Osteoblast (primary cell): ENCODE results near the gene KCNC3. TPM values are rescaled to one million over a fixed set of nuclear protein-coding genes. Genes with fewer than 3 reads are reported as not detected.

Experiments
- DNase-seq: peaks from one replicate; pipeline ENCODE4 v3.0.0; 2011; ENCODE audit warnings: low spot score, mixed read lengths; ENCODE audit not compliant: insufficient read length; ENCODE audit errors: missing footprints
- H2AFZ ChIP-seq: 2 replicates; pipeline ENCODE4 v1.6.0; 2011; ENCODE audit warnings: mild to moderate bottlenecking, low read length
- H3K27ac ChIP-seq: 2 replicates; pipeline ENCODE4 v1.5.1; 2011; ENCODE audit warnings: mild to moderate bottlenecking, low read depth, low read length, moderate library complexity
- H3K27me3 ChIP-seq: 2 replicates; pipeline ENCODE4 v1.6.0; 2012; ENCODE audit warnings: mild to moderate bottlenecking, control low read depth, inconsistent platforms, low read length, moderate library complexity; ENCODE audit not compliant: insufficient read depth
- H3K36me3 ChIP-seq: 2 replicates; pipeline ENCODE4 v1.5.1; 2011; ENCODE audit warnings: mild to moderate bottlenecking, low read length, control low read depth, moderate library complexity; ENCODE audit not compliant: insufficient read depth
- H3K4me1 ChIP-seq: 2 replicates; pipeline ENCODE4 v1.5.1; 2011; ENCODE audit warnings: mild to moderate bottlenecking, low read length, control low read depth, moderate library complexity; ENCODE audit not compliant: insufficient read depth
- H3K4me2 ChIP-seq: 2 replicates; pipeline ENCODE4 v1.6.0; 2011; ENCODE audit warnings: mild to moderate bottlenecking, low read length; ENCODE audit not compliant: insufficient read depth
- H3K4me3 ChIP-seq: fragments of 200-600 bp; sonication (generic); 3 replicates; pipeline ENCODE4 v1.5.1; 2012; ENCODE audit warnings: mild to moderate bottlenecking, low read length, inconsistent platforms; ENCODE audit not compliant: insufficient read depth
- H3K79me2 ChIP-seq: 2 replicates; pipeline ENCODE4 v1.6.0; 2012; ENCODE audit warnings: mild to moderate bottlenecking, low read length, control low read depth, inconsistent platforms; ENCODE audit not compliant: insufficient read depth
- H3K9me3 ChIP-seq: 2 replicates; pipeline ENCODE4 v1.5.1; 2011; ENCODE audit warnings: low read depth, low read length, control low read depth
- H4K20me1 ChIP-seq: 2 replicates; pipeline ENCODE4 v1.6.0; 2012; ENCODE audit warnings: mild to moderate bottlenecking, low read length, control low read depth; ENCODE audit not compliant: insufficient read depth
- total RNA-seq: library from RNA; depleted of rRNA; stranded (reverse); fragments of >200 nt; gene quantifications from 2 replicates; pipeline ENCODE4 v1.2.3, GENCODE V29; 2012
- TF ChIP-seq, protein P1 (sequence below): IDR thresholded peaks from 2 replicates; pipeline ENCODE4 v1.5.1; 2011; ENCODE audit warnings: mild to moderate bottlenecking, low read depth, low read length, moderate library complexity; ENCODE audit errors: extremely low read depth

The KCNC3 gene
- total RNA-seq, 1 donor, result not detected

DNA sequence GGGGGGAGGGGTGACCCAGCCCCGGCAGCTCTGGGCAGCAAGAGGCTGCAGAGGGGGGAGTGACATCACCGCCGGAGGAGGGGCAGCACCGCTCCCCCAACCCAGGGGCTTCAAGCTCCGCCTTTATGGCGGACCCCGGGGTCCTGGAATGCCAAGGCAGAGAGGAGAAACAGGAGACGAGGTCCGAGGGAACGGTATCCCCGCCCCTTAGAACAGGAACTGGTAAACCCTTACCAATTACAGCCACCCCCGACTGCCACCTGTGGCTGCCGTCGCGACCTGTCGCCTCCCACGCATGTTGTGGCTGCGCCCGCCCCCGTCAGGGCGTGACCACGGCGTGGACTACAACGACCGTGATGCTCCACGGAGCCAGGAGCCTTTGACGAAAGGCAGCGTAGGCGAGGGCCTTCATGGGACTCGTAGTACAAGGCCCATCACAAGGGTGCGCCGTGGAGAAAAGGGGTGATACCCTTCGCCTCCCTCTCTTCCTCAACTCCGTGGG, 4.1 kb upstream of the KCNC3 start:
- Histone ChIP-seq H3K79me2 (no peaks in the 10 kb centered on the region), H3K4me2 (peak overlapping the region; percentile 84), H4K20me1 (no peaks in the 10 kb centered on the region), H3K9me3 (no peaks in the 10 kb centered on the region), H3K36me3 (no peaks in the 10 kb centered on the region), H3K4me1 (peaks cover 9% of the 10 kb centered on the region), H3K4me3 (peak overlapping the region; percentile 66), H3K27ac (no peak overlapping the region), H2AFZ (peak overlapping the region; percentile 95), H3K27me3 (peaks cover 36% of the 10 kb centered on the region)
- DNase-seq, result peak; percentile 98
- TF ChIP-seq, protein P1, sequence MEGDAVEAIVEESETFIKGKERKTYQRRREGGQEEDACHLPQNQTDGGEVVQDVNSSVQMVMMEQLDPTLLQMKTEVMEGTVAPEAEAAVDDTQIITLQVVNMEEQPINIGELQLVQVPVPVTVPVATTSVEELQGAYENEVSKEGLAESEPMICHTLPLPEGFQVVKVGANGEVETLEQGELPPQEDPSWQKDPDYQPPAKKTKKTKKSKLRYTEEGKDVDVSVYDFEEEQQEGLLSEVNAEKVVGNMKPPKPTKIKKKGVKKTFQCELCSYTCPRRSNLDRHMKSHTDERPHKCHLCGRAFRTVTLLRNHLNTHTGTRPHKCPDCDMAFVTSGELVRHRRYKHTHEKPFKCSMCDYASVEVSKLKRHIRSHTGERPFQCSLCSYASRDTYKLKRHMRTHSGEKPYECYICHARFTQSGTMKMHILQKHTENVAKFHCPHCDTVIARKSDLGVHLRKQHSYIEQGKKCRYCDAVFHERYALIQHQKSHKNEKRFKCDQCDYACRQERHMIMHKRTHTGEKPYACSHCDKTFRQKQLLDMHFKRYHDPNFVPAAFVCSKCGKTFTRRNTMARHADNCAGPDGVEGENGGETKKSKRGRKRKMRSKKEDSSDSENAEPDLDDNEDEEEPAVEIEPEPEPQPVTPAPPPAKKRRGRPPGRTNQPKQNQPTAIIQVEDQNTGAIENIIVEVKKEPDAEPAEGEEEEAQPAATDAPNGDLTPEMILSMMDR, result no peak

DNA sequence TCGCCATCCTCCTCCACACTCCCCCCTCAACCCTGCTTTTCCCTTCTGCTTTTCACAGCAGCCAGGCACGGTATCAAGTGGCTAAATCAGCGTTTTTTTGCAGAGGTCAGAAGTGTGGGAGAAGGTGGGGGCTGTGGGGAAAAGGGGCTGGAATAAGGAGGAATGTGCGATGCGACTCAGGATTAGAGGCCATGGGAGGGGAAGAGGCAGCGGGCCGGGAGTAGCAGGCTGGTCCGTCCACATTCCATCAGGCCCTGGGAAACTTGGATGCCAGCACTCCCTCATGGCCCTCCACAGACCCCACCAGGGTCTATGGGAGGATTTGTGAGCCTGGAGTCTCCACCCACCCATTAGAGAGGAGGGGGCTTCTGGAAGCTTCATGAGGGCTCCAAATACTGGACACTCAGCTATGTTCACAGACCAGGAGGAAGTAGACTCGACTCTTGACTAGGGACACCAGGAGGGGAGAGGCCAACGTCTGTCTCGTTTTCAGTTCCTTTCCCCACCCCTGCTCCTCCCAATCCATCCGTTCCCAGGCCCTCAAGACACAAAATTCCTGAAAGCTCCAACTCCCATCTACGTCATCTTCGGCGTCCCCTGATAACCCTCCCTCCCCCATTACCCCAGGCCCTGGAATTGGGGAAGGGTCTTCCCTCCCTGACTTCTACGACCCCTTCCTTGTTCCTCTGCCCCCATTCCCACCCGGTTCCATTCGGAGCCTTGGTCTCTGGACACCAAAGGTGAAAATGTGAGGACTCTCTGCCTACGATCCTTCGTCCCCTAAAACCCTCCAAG, 3.3 kb upstream of the KCNC3 start:
- no peak overlapping the region for H2AFZ ChIP-seq
- no peak overlapping the region for H3K4me2 ChIP-seq
- TF ChIP-seq, protein P1, result no peak
- no peak overlapping the region for H3K4me3 ChIP-seq
- DNase-seq, result peak; percentile 71
- no peaks in the 10 kb centered on the region for H4K20me1 ChIP-seq
- H3K79me2 ChIP-seq, result no peaks in the 10 kb centered on the region
- H3K36me3 ChIP-seq, result no peaks in the 10 kb centered on the region
- H3K9me3 ChIP-seq, result no peaks in the 10 kb centered on the region
- H3K4me1 ChIP-seq, result peaks cover 9% of the 10 kb centered on the region
- H3K27me3 ChIP-seq, result peaks cover 42% of the 10 kb centered on the region
- H3K27ac ChIP-seq, result no peak overlapping the region

DNA sequence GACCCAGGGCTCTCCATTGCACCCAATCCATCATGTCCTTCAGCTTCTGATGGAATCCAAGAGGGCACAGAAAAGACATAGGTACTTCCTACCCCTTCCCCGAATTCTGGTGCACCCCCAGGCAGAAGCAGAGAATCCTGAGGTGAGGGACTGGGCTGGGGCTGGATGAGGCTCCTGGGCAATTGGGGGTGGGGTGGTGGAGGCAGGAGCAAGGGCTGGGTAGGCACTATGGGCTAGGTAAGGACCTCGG, 2.7 kb upstream of the KCNC3 start:
- Histone ChIP-seq H3K4me3 (no peak overlapping the region), H2AFZ (no peak overlapping the region), H3K4me1 (peaks cover 9% of the 10 kb centered on the region), H3K9me3 (no peaks in the 10 kb centered on the region), H3K36me3 (no peaks in the 10 kb centered on the region), H3K27ac (no peak overlapping the region), H4K20me1 (no peaks in the 10 kb centered on the region), H3K27me3 (peaks cover 47% of the 10 kb centered on the region), H3K79me2 (no peaks in the 10 kb centered on the region), H3K4me2 (no peak overlapping the region)
- peak; percentile 64 for DNase-seq
- TF ChIP-seq, protein P1, result no peak

DNA sequence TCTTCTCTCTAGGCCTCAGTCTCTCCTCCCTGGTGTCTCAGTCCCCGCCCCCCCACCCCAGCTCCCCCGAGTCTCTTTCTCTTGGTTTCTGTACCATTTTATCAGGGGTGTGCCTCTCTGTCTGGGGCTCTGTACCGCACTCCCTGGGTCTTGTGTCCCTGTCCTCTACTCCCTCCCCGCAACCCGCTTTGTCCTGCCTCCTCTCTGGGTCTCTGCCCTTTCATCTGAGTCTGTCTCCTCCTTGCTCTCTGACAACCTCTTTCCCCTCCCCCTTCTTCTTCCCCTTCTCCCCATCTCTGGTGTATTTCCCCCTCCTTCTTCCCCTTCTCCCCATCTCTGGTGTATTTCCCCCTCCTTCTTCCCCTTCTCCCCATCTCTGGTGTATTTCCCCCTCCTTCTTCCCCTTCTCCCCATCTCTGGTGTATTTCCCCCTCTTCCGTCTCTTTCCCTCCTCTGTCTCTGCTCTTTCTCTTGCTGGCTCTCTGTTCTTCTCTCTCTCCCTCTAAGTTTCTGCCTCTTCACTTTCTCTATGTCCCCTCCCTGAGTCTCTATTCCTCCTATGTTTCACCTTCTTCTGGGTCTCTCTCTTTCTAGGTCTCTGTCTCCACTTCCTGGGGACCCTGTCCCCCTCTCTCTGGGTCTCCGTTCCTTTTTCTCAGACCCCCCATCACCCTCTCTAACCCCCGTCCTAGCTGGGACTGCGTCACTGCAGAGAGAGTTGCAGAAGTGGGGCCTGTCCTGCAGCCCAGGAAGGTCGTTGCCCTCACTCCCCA, 2.2 kb upstream of the KCNC3 start:
- Histone ChIP-seq H2AFZ (no peak overlapping the region), H3K27ac (no peak overlapping the region), H4K20me1 (no peaks in the 10 kb centered on the region), H3K4me2 (no peak overlapping the region), H3K27me3 (peaks cover 52% of the 10 kb centered on the region), H3K9me3 (no peaks in the 10 kb centered on the region), H3K4me3 (no peak overlapping the region), H3K4me1 (peaks cover 9% of the 10 kb centered on the region), H3K36me3 (no peaks in the 10 kb centered on the region), H3K79me2 (no peaks in the 10 kb centered on the region)
- TF ChIP-seq, protein P1, result no peak
- peak; percentile 73 for DNase-seq
